ENCODE results near the gene RBM20. TPM values are rescaled to one million over a fixed set of nuclear protein-coding genes. Genes with fewer than 3 reads are reported as not detected.

Gene RBM20
- total and polyA plus RNA-seq, 2 of the 13 experiments (the other 11 are each of a cell fraction or from before 2014, with no cell fraction given): 0.02 to 0.22 TPM

DNA sequence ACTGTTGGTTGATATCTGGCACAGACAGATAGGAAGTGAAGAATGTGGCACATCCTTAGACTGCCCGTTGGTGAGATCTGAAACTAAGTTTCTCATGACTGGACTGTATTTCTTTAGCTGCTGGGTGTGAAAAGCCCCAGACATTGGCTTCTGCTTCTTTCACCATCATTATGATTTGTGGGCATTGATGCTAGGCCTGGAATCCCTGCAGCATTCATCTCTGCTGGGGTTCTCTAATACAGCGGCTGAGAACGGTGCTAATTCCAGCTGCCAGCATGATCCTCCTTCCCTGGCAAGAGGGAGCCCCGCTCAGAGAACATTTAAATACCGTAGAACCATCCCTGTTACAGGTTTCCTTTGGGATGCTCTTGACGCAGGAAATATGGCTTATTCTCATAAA lies 26.2 kb downstream of the RBM20 start:
- 0 out of 2 replicates have a peak, but pooled peaks cover 4% of the 10 kb centered on the region for H3K4me1 ChIP-seq (ENCODE audit: insufficient read depth, low read length)
- DNase-seq (ENCODE audit: low spot score) (no peak), FAIRE-seq (no peak), ATAC-seq (no peak)
- no peak overlapping the region for H3K9ac ChIP-seq (ENCODE audit: insufficient read depth, low read depth, low read length)
- no peaks in the 10 kb centered on the region for H3K79me2 ChIP-seq (ENCODE audit: insufficient read depth, low read length)
- ChIA-PET POLR2A (no interaction called here), CTCF (ENCODE audit: low intra/inter-chr PET ratio, low total read pairs) (no interaction called here)
- H3K9me3 ChIP-seq (ENCODE audit: low read length): no peaks in the 10 kb centered on the region
- no peaks in the 10 kb centered on the region for H3K36me3 ChIP-seq (replicated peaks in 1 of 2; ENCODE audit: control insufficient read depth in 1 of 2, insufficient read depth in 2 of 2, low read length in 2 of 2)
- H3K27ac ChIP-seq (ENCODE audit: extremely low read length, insufficient read depth, low read length): no peak overlapping the region
- H3K27me3 ChIP-seq (ENCODE audit: control insufficient read depth in 1 of 2, insufficient read depth in 2 of 2, low read length in 2 of 2): peaks cover 2 to 40% of the 10 kb centered on the region in 2 experiments; a peak in 2 of 5 replicates
- in situ Hi-C loops (cut with HindIII; ENCODE audit: extremely low pct_ligation_motif_present, low pct_unique_long_range_greater_than_20kb): loop anchor here (5.0 kb wide), 1 partner anchor 58 kb away; no protein-coding TSS in a partner anchor
- 68% methylated on average over 6 of the region's 6 CpGs for WGBS (ENCODE audit: low lambda C conversion rate)
- no TSS peak for BruUV-seq (replicated peaks)
- H3K4me3 ChIP-seq (replicated peaks in 1 of 3; ENCODE audit: insufficient read depth in 1 of 3, low read depth in 2 of 3, low read length in 3 of 3): no peak overlapping the region
- no peaks in the 10 kb centered on the region for H4K20me1 ChIP-seq (ENCODE audit: insufficient read depth, low read length)
- H2AFZ ChIP-seq (ENCODE audit: low read length): no peak overlapping the region
- intact Hi-C loops (cut with micrococcal nuclease; ENCODE audit: unreplicated experiment): no loop called here
- no peak overlapping the region for H3K4me2 ChIP-seq (ENCODE audit: low read depth, low read length)
- TF ChIP-seq, protein P1, sequence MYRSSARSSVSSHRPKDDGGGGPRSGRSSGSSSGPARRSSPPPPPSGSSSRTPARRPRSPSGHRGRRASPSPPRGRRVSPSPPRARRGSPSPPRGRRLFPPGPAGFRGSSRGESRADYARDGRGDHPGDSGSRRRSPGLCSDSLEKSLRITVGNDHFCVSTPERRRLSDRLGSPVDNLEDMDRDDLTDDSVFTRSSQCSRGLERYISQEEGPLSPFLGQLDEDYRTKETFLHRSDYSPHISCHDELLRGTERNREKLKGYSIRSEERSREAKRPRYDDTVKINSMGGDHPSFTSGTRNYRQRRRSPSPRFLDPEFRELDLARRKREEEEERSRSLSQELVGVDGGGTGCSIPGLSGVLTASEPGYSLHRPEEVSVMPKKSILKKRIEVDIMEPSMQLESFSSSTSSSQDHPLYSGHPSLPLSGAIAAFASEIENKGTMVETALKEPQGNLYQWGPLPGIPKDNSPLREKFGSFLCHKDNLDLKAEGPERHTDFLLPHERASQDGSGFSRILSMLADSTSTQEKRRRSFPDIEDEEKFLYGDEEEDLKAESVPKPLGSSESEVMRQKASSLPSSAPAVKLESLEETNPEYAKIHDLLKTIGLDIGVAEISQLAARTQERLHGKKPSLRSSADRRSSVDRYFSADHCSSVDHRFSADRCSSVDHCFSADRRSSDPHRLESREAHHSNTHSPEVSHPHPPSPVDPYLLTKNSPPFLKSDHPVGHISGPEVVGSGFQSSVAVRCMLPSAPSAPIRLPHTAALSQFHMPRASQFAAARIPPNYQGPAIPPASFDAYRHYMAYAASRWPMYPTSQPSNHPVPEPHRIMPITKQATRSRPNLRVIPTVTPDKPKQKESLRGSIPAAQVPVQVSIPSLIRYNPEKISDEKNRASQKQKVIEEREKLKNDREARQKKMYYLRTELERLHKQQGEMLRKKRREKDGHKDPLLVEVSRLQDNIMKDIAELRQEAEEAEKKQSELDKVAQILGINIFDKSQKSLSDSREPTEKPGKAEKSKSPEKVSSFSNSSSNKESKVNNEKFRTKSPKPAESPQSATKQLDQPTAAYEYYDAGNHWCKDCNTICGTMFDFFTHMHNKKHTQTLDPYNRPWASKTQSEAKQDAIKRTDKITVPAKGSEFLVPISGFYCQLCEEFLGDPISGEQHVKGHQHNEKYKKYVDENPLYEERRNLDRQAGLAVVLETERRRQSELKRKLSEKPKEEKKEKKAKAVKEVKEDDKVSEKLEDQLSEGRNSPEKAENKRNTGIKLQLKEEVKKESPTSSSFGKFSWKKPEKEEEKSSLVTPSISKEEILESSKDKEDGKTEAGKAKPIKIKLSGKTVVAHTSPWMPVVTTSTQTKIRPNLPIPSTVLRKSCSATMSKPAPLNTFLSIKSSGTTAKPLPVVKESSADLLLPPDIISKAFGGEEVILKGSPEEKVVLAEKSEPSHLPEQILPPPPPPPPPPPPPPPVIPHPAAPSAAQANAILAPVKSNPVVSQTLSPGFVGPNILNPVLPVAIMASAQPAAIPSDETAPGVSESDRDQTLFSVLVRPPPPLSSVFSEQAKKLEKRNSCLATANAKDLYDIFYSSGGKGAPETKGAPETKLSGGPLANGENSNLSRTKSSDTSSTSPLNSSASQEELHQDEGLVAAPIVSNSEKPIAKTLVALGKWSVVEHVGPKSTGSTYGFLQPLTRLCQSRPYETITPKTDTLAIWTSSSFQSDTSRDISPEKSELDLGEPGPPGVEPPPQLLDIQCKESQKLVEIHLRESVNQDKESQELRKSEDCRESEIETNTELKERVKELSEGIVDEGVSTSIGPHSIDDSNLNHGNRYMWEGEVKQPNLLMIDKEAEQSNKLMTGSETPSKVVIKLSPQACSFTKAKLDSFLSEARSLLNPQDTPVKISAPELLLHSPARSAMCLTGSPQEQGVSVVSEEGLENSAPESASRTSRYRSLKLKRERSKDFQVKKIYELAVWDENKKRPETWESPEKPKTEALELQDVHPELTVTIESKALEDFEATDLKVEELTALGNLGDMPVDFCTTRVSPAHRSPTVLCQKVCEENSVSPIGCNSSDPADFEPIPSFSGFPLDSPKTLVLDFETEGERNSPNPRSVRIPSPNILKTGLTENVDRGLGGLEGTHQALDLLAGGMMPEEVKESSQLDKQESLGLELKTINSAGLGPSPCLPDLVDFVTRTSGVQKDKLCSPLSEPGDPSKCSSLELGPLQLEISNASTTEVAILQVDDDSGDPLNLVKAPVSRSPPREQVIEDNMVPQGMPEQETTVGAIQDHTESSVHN (CRISPR knock-in tag; IDR thresholded peaks at IDR 0.05): no peak
- TF ChIP-seq AHR (CRISPR knock-in tag; IDR thresholded peaks at IDR 0.05) (no peak), ZNF607 (CRISPR knock-in tag; IDR thresholded peaks at IDR 0.05; ENCODE audit: borderline replicate concordance) (no peak), ZNF232 (CRISPR knock-in tag; IDR thresholded peaks at IDR 0.05; ENCODE audit: borderline replicate concordance) (no peak), BRCA1 (CRISPR knock-in tag; IDR thresholded peaks at IDR 0.05) (no peak), ZNF782 (CRISPR knock-in tag; IDR thresholded peaks at IDR 0.05; ENCODE audit: borderline replicate concordance) (no peak), CEBPB (IDR thresholded peaks at IDR 0.05; ENCODE audit: borderline replicate concordance, low read depth, low read length) (no peak), TARDBP (CRISPR knock-in tag; IDR thresholded peaks at IDR 0.05) (no peak)
- TF ChIP-seq, protein P2, sequence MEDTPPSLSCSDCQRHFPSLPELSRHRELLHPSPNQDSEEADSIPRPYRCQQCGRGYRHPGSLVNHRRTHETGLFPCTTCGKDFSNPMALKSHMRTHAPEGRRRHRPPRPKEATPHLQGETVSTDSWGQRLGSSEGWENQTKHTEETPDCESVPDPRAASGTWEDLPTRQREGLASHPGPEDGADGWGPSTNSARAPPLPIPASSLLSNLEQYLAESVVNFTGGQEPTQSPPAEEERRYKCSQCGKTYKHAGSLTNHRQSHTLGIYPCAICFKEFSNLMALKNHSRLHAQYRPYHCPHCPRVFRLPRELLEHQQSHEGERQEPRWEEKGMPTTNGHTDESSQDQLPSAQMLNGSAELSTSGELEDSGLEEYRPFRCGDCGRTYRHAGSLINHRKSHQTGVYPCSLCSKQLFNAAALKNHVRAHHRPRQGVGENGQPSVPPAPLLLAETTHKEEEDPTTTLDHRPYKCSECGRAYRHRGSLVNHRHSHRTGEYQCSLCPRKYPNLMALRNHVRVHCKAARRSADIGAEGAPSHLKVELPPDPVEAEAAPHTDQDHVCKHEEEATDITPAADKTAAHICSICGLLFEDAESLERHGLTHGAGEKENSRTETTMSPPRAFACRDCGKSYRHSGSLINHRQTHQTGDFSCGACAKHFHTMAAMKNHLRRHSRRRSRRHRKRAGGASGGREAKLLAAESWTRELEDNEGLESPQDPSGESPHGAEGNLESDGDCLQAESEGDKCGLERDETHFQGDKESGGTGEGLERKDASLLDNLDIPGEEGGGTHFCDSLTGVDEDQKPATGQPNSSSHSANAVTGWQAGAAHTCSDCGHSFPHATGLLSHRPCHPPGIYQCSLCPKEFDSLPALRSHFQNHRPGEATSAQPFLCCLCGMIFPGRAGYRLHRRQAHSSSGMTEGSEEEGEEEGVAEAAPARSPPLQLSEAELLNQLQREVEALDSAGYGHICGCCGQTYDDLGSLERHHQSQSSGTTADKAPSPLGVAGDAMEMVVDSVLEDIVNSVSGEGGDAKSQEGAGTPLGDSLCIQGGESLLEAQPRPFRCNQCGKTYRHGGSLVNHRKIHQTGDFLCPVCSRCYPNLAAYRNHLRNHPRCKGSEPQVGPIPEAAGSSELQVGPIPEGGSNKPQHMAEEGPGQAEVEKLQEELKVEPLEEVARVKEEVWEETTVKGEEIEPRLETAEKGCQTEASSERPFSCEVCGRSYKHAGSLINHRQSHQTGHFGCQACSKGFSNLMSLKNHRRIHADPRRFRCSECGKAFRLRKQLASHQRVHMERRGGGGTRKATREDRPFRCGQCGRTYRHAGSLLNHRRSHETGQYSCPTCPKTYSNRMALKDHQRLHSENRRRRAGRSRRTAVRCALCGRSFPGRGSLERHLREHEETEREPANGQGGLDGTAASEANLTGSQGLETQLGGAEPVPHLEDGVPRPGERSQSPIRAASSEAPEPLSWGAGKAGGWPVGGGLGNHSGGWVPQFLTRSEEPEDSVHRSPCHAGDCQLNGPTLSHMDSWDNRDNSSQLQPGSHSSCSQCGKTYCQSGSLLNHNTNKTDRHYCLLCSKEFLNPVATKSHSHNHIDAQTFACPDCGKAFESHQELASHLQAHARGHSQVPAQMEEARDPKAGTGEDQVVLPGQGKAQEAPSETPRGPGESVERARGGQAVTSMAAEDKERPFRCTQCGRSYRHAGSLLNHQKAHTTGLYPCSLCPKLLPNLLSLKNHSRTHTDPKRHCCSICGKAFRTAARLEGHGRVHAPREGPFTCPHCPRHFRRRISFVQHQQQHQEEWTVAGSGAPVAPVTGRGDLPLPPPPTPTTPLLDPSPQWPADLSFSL (CRISPR knock-in tag; IDR thresholded peaks at IDR 0.05): no peak
- TF ChIP-seq, protein P3, sequence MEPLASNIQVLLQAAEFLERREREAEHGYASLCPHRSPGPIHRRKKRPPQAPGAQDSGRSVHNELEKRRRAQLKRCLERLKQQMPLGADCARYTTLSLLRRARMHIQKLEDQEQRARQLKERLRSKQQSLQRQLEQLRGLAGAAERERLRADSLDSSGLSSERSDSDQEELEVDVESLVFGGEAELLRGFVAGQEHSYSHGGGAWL (CRISPR knock-in tag; IDR thresholded peaks at IDR 0.05): no peak
